ENCODE measurements around the gene EFNB2. TPM values are rescaled to one million over a fixed set of nuclear protein-coding genes. Genes with fewer than 3 reads are reported as not detected.

Gene EFNB2
- total RNA-seq, 1 experiment from 2014 or later, result 0.24 TPM

- in situ Hi-C loops (cut with HindIII; ENCODE audit: low pct_unique_long_range_greater_than_20kb, low sequenced_read_pairs), result no loop called here
- no peak for DNase-seq (ENCODE audit: low read depth, low spot score)
Measured at GRCh38 chr13:106443607-106444322, 91.7 kb downstream of the EFNB2 start.

DNA sequence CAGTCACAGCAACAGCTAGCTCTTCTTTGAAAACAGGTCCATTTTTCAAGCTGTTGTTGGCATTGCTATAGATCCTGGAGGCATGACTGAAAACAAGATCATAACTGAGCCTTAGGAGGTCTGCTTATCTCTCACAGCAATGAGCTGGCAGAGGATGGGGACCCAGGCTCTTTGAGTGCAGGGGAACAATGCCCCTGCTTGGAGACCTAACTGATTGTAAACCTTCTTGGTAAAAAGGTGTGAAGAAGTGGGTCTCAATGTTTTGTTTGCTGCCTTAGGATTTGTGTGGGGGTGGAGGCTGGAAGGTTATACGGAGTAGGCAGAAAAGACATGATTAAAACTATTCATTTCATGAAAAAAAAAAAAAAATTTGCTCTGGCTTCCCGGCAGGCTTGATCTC lies 94.6 kb downstream of the EFNB2 start:
- in situ Hi-C loops (cut with HindIII; ENCODE audit: low pct_unique_long_range_greater_than_20kb, low sequenced_read_pairs), result no loop called here

More for the DNA sequence above, 94.6 kb downstream of the EFNB2 start:
- DNase-seq (ENCODE audit: low read depth, low spot score), result no peak

Other genes with a start within 250 kb of the EFNB2 start
- gene ARGLU1, start 32.5 kb upstream of the EFNB2 start, total RNA-seq (2014; rRNA removed; shearing (Covaris generic)), result 36.8 and 38.7 TPM in 2 replicates